ENCODE results near the gene SLC2A9.

SLC2A9 gene

DNA sequence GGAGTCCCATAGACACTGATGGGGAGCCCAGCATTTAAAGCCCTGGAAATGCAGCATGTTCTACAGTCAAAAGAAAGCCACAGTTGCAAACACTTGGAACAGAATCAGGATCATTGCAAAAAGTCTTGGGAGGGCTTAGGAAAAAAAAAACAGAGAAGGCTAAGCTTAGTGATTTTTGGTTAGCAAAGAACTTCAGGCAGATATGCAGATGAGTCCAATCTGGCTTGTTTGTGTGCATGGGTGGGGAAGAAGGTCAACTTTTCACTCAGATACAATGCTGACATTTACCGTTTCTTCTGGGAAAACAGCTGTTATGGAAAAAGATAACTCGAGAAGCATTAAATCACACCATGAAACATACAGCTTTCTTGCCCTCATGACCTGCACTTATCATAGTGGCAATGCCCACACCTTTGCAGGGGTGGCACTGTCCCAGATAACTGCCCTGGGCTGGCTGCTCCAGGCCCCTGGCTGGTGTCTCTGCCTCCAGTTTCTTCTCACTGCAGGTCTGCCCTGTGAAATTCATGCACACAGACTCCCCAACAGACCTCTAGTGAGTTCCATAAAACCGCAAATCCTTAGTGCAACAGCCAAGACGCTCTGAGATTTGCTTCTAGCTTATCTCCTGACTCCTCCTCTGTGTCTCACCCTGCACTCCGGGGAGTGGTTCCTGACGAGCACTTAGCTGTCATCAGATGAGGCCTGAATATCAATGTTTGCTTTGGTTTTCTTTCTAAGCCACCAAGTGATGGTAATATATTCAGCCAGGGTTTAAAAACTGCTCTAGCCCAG lies 140.7 kb downstream of the SLC2A9 start:
- H3K4me3 ChIP-seq (ENCODE audit: low read length), result no peak overlapping the region
- TF ChIP-seq ZNF274 (IDR thresholded peaks at IDR 0.05; ENCODE audit: low read depth, low read length), result no peak

DNA sequence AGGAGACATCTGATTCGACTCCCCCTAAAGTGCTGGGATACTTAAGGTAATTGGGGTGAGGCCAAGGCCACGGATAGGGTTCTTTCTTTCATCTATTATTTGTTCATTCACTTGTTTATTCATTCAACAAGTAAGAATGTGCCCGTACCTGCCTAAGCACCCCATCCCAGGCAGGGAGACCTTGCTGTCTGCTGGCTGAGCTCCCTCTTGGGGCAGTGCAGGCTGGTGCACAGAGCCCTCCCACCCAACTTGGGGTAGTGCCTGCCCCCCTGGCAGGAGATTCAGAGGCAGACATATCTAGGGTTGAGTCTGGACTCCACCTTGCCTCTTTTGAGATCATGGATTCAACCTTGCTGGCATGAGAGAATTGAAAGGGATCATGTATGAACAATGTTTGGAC lies 144.2 kb downstream of the SLC2A9 start:
- no peak overlapping the region for H3K4me3 ChIP-seq (ENCODE audit: low read length)
- no peak for TF ChIP-seq ZNF274 (IDR thresholded peaks at IDR 0.05; ENCODE audit: low read depth, low read length)

DNA sequence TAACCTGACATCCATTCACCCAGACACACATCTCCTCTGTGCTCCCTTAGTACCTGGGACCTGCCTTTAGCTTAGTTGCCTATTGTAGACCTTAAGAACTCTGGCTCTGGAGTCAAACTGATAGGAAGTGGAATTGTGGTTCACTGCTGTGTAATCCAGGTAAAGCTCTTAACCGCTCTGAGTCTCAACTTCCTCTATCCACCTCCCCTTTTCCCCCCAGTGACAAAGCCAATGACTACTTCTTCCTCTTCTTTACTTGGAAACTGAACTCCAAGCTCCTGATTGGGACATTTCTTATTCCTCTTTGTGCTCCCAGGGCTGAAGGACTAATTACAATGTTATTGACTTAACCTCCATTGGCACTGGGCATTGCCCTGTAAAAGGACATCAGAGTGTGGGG lies 145.8 kb downstream of the SLC2A9 start:
- TF ChIP-seq ZNF274 (IDR thresholded peaks at IDR 0.05; ENCODE audit: low read depth, low read length), result no peak
- no peak overlapping the region for H3K4me3 ChIP-seq (ENCODE audit: low read length)

DNA sequence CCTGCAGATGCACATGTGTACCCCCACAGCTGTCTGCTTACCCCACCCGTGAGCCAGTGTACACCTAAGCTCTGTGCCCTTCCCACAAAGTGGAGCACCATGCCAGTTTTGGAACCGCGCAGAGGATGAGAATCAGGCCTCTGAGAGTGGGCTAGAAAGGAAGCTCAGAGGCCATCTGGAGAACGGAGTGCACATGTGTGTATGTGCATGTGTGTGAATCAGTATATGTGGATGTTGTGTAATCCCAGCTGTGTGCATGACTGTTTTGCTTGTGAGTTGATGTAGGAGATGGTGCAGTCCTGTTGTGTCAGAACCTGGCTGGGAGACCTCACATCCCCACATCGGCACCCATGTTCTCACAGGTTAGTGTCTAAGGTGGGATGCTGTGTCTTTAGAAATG lies 146.9 kb downstream of the SLC2A9 start:
- no peak overlapping the region for H3K4me3 ChIP-seq (ENCODE audit: low read length)
- no peak for TF ChIP-seq ZNF274 (IDR thresholded peaks at IDR 0.05; ENCODE audit: low read depth, low read length)

DNA sequence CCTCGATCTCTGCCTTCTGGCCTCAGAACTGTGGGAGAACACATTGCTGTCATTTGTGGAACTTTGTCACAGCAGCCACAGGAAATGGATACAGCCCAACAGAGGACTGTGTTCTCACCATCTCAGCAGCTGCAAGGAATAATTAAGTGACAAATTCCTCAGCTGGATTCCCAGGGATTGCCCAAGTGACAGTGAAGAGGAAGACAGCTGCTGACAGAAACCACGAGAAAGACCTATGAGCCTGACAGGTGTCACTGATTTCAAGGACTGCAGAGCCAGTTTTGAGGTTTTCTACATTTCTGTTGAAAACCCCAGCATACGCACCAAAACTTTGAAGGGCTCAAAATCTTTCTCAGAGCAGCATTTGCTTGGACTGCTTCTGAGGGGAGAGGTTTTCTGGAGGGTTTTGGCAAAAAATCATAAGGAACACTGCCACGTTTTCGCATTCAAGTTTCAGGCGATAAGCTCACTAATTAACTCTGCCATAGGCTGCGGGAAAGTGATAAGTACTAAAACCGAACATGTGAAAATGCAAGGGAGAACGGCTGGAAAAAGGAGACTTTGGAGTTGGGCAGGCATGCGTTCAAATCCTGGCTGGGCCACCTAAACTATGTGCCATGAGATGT lies 151.0 kb downstream of the SLC2A9 start:
- no peak for TF ChIP-seq ZNF274 (IDR thresholded peaks at IDR 0.05; ENCODE audit: low read depth, low read length)

DNA sequence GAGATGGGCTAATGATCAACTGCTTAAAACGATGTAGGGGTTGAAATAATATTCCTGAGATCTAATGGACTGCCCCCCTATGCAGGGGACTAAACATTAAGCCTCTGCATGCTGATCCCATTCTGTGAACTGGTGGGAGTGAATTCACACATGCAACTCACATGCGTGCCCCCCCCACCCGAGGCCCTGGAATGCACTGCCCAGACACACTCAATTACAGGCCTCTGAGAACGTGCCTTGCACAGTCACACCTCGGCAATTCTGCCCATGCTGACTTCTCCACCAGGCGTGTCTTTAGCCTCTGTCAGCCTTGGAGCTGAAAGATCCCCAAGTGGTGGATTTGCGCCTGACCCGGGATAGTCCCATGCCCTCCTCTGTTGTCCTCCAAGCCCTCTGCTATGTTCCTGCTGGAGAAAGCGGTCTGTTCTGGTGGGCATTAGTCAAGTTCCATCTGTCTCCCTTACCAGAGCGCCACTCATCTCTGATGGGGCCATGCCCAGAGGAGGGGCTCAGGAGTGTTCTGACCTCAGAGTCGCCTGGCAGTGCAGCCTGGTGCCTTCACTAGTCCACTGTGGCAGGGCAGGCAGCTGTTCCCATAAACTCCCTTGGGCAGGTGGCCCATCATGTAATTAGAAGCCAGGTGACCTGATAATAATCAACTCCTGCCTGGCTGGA lies 153.4 kb downstream of the SLC2A9 start:
- no peak overlapping the region for H3K4me3 ChIP-seq (ENCODE audit: low read length)
- no peak for TF ChIP-seq ZNF274 (IDR thresholded peaks at IDR 0.05; ENCODE audit: low read depth, low read length)

More for the DNA sequence above, 151.0 kb downstream of the SLC2A9 start:
- no peak overlapping the region for H3K4me3 ChIP-seq (ENCODE audit: low read length)

DNA sequence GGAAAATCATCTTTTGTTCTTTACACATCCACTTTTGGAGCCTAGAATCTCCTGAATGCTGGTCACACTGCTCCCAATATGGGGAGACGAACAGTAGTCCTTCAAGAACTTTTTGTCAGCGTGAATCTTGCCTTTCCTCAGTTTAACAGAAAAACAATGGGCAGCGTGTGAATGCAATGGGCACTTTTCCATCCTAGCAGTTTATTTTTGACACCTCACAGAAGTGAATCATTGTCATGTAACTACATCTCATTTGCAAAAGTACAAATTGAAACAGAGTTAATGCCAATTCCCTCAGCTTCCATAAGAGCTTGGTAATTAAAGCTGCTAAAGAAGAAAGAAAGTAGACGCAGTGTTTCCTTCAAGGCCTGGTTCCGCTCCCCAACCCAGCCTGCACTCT lies 154.4 kb downstream of the SLC2A9 start:
- TF ChIP-seq ZNF274 (IDR thresholded peaks at IDR 0.05; ENCODE audit: low read depth, low read length), result no peak
- H3K4me3 ChIP-seq (ENCODE audit: low read length), result no peak overlapping the region

DNA sequence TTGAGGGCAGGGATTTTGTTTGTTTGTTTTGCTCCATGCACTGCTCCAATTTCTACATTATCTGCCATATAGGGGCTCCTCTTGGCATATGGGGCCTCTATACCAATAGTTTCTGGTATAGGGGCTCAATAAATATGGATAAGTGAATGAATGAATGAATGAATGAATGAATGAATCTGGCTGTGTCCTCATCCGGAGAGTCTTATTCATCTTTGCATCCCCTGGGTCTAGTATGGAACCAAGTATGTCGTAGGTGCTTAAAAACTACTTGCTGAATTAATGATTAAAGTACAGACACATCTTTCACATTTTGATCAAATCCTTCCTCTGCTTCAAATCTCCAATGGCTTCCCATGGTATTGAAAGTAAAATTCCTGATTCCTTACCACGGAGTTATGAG lies 159.7 kb downstream of the SLC2A9 start:
- no peak for TF ChIP-seq ZNF274 (IDR thresholded peaks at IDR 0.05; ENCODE audit: low read depth, low read length)
- no peak overlapping the region for H3K4me3 ChIP-seq (ENCODE audit: low read length)

DNA sequence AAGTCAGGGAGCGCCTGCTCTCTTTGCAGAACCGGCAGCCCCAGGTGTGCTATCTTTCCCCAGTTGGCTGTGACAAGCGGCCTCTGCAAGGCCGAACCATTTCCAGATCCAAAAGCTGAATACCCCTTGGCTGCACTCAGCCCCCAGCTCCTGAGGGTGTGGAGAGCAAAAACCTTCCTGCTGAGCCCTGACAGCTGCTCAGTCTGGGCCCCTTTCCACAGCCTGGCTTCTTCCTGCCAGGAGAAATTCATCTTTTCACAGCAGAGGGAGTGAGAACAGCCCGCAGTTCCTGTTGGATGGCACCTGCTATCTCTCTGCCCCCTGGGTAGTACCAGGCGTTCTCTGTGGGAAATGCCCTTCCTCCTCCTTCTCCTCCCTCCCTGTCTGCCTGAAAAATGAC lies 161.5 kb downstream of the SLC2A9 start:
- no peak overlapping the region for H3K4me3 ChIP-seq (ENCODE audit: low read length)
- TF ChIP-seq ZNF274 (IDR thresholded peaks at IDR 0.05; ENCODE audit: low read depth, low read length), result no peak

DNA sequence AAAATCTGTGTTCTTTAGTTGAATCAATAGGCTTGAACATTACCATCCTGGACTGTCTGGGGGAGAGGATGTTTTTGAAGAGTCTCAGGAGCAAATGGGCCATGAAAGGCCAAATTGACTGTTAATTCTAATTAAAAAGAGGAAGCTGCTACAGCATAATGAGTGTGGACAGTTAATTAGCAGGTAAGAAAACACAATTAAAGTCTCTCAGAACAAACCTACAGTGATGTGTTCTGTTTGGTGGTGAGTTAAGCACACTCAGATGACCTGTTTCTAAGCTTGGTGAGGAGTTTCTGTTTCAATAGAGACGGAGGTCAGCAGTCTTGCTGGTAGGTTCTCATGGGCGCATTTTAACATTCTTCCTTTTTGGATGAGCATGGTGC lies 171.8 kb downstream of the SLC2A9 start:
- H3K4me3 ChIP-seq (ENCODE audit: low read length), result no peak overlapping the region
- no peak for TF ChIP-seq ZNF274 (IDR thresholded peaks at IDR 0.05; ENCODE audit: low read depth, low read length)

DNA sequence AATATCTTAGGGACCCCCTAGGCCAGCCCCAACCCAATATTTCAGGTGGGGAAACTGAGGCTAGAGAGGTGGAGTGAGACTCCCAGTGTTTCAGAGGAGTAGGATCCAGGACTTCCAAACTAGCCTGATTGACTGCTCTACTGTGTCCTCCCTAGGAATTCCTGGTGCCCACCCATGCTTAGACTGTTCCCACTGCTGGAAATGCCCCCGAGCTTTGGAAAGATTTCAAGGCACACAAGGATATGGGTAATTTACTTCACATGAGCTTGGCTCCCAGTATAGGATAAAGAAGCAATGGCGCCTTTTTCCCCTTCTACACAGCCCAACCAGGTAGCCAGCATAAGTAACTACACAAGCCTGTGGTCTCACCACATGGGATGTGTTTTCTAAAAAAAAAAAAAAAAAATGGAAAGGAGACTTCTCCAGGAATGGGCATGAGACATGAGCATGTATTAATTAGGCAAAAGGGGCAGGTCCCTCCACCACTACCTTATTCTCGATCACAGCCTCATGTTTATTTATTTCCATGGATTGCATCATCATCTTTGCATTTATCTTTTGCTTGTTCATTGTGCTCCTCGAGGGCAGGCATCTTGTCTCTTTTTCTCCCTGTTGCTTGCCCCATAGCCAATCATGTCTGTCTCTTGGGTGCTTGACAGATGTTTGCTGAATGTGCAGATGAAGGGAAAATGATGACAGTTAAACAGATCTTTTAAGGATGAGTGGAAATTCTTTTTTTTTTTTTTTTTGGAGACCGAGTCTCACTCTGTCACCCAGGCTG lies 173.1 kb downstream of the SLC2A9 start:
- TF ChIP-seq ZNF274 (IDR thresholded peaks at IDR 0.05; ENCODE audit: low read depth, low read length), result no peak
- no peak overlapping the region for H3K4me3 ChIP-seq (ENCODE audit: low read length)

DNA sequence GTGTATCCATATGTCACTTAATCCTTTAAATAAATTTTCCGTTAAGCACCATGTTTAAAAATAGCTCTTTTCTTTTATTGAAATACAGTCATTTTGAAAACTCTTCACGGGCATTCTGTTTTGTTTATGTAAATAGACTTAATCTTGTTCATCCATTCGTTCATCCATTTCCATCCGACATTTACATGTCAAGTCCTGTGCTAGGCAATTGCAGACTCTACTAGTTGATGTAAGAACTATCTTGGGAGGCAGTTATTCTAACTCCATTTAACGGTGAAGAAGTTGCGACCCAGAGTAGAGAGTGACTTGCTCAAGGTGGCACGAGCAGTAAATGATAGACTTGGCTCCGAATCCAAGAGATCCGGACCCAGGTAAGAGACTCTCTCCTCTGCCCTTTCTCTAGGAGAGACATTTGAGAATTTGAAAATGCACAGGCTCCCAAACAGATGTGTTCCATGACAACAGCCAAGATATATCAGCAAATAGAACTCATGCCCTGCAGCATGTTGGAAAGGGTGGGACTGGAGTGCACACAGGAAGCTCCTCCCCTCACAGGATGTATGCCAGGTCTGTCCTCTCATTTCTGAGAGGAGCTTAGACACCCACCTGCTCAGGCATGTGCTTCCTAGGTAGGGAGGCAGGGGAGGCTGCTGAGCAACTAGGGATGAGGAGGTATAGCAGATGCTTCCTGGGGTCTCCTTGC lies 175.4 kb downstream of the SLC2A9 start:
- no peak for TF ChIP-seq ZNF274 (IDR thresholded peaks at IDR 0.05; ENCODE audit: low read depth, low read length)
- no peak overlapping the region for H3K4me3 ChIP-seq (ENCODE audit: low read length)

DNA sequence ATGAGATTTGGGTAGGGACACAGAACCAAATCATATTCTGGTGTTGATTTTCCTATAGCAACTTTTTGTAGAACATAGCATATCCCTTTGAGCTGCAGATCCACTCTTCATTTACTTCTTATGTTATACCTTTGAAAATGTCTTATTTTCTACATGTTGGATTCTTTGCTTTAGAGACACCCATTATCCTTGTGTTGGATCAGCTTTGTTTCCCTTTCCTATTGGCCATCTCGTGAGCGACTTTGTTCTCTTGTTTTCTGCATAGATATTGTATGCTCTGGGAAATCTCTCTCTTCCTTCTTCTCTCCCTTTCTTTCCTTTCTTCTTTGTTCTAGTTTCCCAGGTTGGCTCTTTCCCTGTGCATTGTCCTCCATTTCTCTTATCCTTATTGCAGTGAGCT lies 180.2 kb downstream of the SLC2A9 start:
- H3K4me3 ChIP-seq (ENCODE audit: low read length), result no peak overlapping the region
- no peak for TF ChIP-seq ZNF274 (IDR thresholded peaks at IDR 0.05; ENCODE audit: low read depth, low read length)

DNA sequence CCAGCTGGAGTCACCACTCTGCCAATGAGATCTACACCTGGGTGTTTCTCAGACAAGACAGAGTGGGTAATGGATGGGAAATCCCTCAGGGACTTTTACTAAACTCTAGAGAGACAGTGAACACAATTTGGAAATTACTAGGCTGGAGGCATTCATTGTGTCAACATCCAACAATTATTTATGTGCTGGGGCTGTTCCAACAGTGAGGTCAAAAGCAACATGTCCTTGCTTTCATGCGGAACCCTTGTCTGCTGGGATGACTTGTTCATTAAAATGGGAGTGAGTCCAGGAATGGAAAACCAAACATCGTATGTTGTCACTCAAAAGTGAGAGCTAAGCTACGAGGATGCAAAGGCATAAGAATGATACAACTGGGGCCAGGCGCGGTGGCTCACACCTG lies 185.9 kb downstream of the SLC2A9 start:
- TF ChIP-seq ZNF274 (IDR thresholded peaks at IDR 0.05; ENCODE audit: low read depth, low read length), result no peak
- no peak overlapping the region for H3K4me3 ChIP-seq (ENCODE audit: low read length)
